Amygdala (tissue), 56 donors: Measurements from ENCODE around the gene NSD1.
"Not testable (repeated sequence)": the region's sequence is repeated elsewhere in the genome, so short reads cannot be mapped to it uniquely, and the experiment has no call there.

ENCODE experiments used
- DNase-seq, 56 donors: peaks; one replicate each; lab custom pipeline; 2025; lab: John Stamatoyannopoulos, UW

The NSD1 gene

DNA sequence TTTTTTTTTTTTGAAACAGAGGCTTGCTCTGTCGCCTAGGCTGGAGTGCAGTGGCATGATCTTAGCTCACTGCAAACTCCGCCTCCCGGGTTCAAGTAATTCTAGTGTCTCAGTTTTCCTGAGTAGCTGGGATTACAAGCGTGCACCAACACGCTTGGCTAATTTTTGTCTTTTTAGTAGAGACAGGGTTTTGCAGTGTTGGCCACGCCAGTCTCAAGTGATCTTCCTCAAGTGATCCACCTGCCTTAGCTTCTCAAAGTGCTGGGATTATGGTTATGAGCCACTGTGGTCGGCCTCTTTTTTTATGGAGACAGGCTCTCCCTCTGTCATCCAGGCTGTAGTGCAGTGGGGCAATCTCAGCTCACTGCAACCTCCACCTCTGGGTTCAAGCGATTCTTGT is 87.0 kb downstream of the NSD1 start:
- no peak for DNase-seq

DNA sequence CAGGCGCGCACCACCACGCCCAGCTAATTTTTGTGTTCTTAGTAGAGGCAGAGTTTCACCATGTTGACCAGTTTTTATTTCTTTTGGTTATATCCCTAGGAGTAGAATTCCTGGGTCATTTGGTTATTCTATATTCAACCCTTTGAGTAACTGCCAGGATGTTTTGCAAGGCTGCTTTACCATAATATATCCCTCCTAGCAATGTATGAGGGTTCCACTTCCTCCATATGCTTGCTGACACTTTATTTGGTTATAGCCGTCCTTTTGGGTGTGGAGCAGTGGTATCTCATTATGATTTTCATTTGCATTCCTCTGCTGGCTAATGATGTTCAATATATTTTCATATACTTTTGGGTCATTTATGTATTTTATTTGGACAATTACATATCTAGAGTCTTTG is 88.7 kb downstream of the NSD1 start:
- no peak for DNase-seq

DNA sequence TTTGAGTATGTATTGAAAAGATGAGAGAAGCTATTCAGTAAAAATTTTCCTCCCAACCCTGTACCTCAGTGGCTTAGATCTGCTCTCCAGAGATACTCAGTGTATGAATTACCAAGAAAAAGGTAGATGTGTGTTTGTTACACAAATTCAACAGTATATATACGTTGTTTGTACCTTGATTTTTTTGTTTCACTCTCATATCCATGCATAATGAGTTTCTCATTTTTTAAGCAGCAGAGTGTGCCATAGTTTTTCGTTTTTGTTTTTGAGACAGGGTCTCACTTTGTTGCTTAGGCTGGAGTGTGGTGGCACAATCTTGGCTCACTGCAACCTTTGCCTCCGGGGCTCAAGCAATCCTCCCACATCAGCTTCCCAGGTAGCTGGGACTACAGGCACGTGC is 92.2 kb downstream of the NSD1 start:
- DNase-seq = no peak

DNA sequence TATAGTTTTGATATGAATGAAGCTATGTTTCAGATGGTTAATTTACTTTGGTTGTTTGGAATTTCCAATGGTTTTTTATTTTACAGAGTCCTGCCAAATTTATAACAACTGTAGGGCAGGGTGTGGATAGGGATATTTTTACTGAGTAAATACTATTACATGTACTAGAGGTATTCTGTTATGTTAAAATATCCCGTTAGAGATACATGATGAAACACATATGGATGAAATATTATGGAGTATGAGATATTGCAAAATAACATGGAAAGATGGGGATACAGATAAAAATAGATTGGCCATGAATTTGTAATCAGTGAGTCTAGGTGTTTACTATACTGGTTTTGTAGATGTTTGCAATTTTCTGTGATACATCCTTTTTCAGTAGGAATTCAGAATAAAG is 93.3 kb downstream of the NSD1 start:
- no peak for DNase-seq

DNA sequence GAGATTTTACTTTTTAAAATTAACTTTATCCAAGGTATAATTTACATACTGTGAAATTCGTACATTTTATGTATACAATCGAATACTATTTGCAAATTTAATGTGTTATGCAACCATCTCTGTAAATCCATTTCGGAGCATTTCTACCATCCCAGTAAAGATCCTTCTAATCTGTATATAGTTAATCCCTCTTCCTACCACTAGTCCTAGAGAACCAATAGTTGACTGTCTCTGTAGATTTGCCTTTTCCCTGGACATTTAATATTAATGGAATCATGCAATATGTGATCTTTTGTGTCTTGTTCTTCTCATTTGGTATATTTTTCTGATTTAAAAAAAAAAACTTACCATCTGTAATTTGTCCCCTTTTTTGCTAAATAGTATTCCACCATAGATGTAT is 95.2 kb downstream of the NSD1 start:
- DNase-seq = no peak

DNA sequence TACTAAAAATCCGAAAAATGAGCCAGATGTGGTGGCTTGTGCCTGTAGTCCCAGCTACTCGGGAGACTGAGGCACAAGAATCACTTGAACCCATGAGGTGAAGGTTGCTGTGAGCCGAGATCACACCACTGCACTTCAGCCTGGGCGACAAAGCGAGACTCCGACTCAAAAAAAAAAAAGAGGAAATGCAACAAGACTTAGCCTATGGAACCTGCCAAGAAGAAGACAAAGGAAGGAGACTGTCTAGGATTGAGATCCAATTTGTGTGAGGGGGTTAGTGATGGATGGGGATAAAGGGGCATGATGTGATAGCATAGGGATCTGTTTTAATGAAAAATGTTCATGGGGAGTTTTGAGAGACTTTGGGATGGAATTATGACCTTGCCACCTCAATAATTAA is 97.1 kb downstream of the NSD1 start:
- no peak for DNase-seq

DNA sequence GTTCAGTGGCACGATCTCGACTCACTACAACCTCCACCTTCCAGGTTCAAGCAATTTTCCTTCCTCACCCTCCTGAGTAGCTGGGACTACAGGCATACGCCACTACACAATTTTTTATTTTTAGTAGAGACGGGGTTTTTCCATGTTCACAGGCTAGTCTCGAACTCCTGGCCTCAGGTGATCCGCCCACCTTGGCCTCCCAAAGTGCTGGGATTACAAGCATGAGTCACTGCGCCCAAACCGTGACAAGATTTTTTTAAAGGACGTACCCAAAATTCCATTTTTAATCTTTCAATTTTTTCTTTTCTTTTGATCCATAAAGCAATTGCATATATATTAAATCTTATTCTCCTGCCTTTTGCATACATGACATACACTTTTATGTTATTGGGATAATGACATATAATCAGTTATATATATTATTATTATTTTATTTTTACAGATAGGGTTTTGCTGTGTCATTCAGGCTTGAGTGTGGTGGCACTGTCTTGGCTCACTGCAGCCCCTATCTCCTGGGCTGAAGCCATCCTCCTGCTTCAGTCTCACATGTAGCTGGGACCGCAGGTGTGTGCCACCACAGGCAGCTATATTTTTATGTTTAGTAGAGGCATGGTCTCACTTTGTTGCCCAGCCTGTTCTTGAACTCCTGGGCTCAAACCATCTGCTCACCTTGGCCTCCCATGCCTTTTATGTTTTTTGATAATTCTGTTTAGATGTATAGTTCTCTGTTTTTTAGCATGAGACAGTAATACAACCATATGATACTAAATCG is 98.1 kb downstream of the NSD1 start:
- DNase-seq = no peak

DNA sequence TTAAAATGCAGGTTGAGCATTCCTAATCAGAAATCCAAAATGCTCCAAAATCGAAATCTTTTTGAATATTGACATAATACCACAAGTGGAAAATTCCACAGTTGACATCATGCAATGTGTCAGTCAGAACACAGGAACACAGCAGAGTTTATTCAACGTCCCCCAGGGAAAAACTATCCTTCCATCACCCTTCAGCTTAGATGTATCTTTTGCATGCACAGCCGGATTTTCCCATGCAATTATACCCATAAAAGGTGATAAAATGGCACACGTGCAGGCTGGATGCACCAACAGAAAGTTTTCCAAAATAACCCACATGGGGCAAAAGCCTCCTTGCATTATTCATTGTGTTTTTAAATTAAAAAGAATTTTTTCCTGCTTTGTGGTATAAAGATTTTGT is 98.8 kb downstream of the NSD1 start:
- no peak for DNase-seq

DNA sequence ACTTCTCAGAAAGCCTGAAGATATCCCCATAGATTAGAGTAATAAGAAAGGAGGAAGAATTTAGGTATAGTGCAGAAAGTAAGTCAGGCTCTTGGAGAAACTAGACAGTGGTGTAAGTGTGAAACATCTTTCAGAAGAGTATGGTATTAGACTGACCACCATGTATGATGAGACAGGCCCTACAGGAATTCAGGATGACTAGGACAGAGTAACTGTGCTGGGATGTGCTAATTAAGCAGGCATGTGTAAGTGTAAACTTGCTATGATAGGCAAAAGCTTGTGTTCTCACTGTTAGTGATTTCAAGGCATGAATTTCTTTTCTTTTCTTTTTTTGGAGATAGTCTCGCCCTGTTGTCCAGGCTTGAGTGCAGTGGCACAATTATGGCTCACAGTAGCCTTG is 99.2 kb downstream of the NSD1 start:
- no peak for DNase-seq

DNA sequence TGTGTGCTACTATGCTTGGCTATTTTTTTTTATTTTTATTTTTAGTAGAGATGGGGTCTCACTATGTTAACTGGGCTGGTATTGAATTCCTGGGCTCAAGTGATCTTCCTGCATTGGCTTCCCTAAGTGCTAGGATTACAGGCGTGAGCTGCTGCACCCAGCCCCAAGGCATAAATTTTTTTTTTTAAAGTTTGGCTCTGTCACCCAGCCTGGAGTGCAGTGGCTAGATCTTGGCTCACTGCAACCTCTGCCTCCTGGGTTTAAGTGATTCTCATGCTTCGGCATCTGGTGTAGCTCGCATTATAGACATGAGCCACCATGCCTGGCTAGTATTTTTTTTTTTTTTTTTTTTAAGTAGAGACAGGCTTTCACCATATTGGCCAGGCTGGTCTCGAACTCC is 99.6 kb downstream of the NSD1 start:
- no peak for DNase-seq

DNA sequence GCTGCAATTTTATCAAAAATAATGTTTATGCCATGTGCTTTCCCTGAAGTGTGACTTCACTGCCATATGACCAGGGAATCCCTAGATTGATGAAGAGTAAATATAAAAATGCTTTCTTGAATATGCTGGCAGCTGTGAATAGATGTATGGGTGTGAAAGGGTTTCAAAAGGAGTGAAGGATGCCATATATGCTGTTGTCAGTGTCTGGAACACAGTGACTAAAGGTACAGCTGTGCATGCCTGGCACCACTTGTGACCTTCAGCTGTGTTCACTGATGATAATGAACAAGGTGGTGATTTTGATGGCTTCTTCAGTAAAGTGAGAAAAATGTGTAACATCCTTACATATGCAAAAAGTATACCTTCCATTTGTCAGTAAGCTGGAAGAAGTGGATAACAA is 100.2 kb downstream of the NSD1 start:
- DNase-seq = no peak

DNA sequence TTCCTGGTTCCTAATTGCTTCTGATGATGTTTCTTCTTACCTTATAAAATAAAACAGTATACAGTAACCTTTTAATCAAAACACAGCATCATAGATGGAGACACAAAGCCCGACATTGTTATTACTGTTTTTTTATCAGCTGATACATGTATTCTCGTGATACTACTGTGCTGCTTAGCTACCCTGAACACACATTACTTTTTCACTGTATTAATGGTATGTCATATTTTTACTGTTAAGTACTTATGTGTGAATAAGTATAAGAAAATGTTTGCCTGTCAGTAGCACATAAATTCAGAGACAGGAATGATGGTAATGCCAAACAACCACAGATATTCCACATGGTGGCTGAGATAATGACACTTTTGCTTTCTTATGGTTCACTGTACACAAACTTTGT is 101.3 kb downstream of the NSD1 start:
- DNase-seq = no peak

DNA sequence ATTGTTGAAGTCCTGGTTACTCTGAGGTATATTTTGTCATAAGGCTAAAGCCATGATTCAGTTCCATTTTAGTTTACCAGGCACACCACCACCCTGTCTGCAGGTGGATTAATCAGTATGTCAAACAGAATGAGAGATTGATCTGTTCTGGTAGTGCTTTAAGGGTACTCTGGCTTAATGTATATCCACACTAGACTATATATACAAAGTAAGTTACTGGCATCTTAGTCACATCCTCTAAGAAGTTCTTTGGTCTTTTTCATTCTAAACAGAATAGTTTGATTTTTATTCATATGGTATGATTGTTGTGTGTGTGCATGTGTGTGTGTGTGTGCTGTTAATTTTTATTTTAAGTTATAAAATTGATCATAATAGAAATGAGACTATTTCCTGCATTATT is 108.2 kb downstream of the NSD1 start:
- no peak for DNase-seq

DNA sequence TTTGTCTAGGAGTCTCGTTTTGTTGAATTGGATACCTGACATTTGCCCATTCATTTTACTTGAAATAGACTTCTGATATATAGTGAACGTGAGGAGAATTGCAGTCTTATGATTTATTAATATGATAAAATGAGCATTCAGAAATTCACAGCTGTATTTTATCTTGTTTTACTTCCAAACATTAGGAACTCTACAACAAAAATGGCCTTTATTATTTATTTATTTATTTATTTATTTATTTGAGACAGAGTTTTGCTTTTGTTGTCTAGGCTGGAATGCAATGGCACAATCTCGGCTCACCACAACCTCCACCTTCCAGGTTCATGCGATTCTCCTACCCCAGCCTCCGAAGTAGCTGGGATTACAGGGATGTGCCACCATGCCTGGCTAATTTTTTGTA is 108.7 kb downstream of the NSD1 start:
- DNase-seq = no peak

DNA sequence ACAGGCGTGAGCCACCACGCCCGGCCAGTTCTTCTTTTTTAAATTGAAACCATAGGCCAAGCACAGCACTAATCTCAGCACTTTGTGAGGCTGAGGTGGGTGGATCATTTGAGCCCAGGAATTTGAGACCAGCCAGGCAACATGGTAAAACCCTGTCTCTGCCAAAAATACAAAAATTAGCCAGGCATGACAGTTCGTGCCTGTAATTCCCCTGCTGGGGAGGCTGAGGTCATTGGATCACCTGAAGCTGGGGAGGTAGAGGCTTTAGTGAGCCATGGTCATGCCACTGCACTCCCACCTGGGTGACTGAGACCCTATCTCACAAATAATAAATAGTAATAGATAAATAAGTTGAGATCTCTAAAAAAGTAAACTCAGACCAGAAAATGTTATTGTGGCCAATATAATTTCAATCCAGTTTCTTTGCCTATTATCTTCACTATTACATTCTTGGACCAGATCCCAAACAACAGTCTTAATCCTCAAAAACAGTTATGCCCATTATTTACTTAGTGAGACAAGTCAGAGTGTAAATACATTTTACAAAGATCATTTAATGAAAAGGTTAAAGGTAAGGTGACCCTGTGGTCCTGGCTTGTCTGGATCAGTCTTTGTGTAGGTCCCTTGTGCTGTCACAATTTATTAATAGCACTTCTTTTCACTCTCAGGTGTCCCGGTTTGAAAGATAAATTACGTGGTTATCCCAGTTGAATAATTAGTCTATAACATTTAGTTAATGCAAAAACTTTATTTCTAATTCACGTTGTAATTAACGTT is 116.4 kb downstream of the NSD1 start:
- DNase-seq = no peak

DNA sequence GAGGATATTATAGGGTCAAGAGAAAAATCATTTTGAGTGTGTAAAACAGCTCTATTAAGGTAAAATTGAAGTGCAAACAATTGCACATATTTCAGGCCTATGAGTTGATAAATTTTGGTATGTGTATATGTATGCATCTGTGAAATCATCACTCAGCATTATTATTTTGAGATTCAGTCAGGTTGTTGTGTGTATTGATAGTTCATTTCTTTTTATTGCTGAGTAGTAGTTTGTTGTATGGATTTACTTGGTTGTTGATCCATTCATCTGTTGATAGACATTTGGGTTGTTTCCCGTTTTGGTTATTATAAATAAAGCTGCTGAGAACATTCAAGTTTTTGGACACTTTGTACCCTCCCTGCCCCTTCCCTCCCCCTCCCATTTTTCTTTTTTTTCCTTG is 119.7 kb downstream of the NSD1 start:
- no peak for DNase-seq

DNA sequence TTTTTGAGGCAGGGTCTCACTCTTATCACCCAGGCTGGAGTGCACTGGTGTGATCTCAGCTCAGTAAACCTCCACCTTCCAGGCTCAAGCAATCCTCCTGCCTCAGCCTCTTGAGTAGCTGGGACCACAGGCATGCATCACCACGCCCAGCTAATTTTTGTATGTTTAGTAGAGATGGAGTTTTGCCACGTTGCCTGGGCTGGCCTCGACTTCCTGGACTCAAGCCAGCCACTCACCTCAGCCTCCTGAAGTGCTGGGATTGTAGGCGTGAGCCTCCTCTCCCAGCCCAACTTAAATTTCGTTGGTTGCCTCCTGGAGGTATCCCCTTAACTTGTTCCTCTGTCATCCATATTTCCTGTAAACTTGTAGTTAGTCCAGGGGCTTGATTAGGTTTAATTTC is 122.7 kb downstream of the NSD1 start:
- DNase-seq = no peak

DNA sequence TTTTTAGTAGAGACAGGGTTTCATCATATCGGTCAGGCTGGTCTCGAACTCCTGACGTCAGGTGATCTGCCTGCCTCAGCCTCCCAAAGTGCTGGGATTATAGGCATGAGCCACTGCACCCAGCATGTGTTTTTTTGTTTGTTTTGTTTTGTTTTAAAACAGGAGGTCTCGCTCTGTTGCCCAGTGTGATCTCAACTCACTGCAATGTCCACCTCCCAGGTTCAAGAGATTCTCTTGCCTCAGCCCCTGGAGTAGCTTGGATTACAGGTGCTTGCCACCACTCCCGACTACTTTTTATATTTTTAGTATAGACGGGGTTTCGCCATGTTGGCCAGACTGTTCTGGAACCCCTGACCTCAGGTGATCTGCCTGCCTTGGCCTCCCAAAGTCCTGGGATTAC is 125.1 kb downstream of the NSD1 start:
- not testable (repeated sequence) for DNase-seq

DNA sequence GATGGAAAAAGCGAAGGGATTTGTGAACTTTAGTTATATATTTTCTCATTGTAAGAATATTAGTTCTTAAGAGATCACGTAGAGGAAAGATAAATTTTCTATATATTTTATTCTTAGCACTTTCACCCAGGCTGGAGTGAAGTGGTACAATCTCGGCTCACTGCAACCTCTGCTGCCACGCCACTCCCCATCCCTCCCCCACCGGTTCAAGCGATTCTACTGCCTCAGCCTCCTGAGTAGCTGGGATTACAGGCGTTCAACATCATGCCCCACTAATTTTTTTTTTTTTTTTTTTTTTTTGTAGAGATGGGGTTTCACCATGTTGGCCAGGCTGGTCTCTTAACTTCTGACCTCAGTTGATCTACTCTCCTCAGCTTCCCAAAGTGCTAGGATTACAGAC is 127.4 kb downstream of the NSD1 start:
- DNase-seq = no peak

DNA sequence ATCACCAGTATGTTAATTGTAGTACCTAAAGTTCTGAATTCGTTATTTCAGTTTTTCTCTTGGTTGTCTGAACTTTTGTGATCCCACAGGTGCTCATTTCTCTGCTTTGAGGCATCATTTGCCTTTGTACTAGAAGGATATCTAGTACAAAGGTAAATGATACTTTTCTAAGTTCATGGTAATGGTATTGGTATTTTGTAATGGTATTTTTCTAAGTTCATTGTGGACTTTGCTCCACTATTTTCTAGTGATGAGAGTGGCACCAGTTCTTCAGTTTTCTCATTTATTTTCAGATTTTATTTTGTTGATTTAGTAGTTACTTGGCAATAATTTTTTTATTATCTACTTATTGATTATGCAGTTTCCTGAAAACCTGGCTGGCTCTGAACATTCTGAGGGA is 127.9 kb downstream of the NSD1 start:
- no peak for DNase-seq

DNA sequence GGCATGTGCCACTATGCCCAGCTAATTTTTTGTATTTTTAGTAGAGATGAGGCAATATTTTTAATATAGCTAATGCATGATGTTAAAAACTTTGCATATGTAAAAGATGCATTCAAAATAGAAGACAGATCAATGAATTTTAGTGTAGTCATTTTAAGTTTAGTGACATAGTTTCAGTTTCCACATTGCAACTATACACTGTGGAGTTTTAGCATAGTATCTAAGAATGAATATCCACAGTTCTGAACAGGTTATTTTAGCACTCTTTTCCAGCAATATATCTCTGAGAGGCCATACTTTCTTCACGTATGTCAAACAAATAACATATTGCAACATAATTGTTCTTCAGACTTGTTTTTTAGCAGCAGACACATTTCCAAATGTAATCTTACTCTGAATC is 130.6 kb downstream of the NSD1 start:
- no peak for DNase-seq

DNA sequence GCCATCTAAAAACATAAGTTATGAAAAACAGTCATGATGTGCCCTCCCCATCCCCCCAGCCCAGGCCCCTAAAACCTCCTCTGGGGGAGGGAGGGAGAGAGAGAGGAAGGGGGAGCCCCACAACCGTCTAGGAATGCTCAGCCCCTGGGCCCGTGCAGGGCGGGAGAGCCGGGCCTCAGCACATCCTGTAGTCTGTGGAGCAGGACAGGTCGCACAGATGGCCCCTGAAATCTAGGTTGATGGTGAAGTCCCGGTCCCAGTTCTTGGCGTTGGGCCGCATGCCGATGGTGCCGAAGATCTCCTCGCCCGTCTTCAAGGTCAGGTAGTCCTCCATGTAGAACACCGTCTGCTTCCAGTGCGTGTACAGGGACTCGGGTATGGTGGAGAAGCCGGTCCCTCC is 131.8 kb downstream of the NSD1 start:
- DNase-seq = no peak
